Mucosa of rectum (tissue), 2 donors: ENCODE measurements around the gene NPBWR2.

Experiments used
- H3K27ac ChIP-seq, 2 donors: one replicate each; pipeline ENCODE4 v1.7.0; 2013; ENCODE audit warnings: inconsistent platforms in 2 of 2, low read depth in 2 of 2, low read length in 2 of 2
- H3K27me3 ChIP-seq, 2 donors: one replicate each; pipeline ENCODE4 v1.7.0; 2013; ENCODE audit warnings: low read length in 2 of 2; ENCODE audit not compliant: control insufficient read depth in 2 of 2, insufficient read depth in 2 of 2
- H3K36me3 ChIP-seq, 2 donors: one replicate each; pipeline ENCODE4 v1.7.0; 2013; ENCODE audit warnings: low read length in 2 of 2; ENCODE audit not compliant: control insufficient read depth in 2 of 2, insufficient read depth in 2 of 2
- H3K4me1 ChIP-seq, 2 donors: one replicate each; pipeline ENCODE4 v1.7.0; 2013; ENCODE audit warnings: low read length in 2 of 2, mild to moderate bottlenecking in 1 of 2; ENCODE audit not compliant: control insufficient read depth in 2 of 2, insufficient read depth in 2 of 2
- H3K4me3 ChIP-seq, 2 donors: one replicate each; pipeline ENCODE4 v1.7.0; 2013; ENCODE audit warnings: low read length in 2 of 2
- H3K9ac ChIP-seq, 2 donors: one replicate each; pipeline ENCODE4 v1.7.0; 2013; ENCODE audit warnings: low read length in 2 of 2, low read depth in 1 of 2, mild to moderate bottlenecking in 1 of 2
- H3K9me3 ChIP-seq, 2 donors: one replicate each; pipeline ENCODE4 v1.7.0; 2013; ENCODE audit warnings: low read length in 2 of 2; ENCODE audit not compliant: control insufficient read depth in 2 of 2
- donor health status: healthy.
- donor health status: Normal muscosa, but diverticular disease.

The NPBWR2 gene

DNA sequence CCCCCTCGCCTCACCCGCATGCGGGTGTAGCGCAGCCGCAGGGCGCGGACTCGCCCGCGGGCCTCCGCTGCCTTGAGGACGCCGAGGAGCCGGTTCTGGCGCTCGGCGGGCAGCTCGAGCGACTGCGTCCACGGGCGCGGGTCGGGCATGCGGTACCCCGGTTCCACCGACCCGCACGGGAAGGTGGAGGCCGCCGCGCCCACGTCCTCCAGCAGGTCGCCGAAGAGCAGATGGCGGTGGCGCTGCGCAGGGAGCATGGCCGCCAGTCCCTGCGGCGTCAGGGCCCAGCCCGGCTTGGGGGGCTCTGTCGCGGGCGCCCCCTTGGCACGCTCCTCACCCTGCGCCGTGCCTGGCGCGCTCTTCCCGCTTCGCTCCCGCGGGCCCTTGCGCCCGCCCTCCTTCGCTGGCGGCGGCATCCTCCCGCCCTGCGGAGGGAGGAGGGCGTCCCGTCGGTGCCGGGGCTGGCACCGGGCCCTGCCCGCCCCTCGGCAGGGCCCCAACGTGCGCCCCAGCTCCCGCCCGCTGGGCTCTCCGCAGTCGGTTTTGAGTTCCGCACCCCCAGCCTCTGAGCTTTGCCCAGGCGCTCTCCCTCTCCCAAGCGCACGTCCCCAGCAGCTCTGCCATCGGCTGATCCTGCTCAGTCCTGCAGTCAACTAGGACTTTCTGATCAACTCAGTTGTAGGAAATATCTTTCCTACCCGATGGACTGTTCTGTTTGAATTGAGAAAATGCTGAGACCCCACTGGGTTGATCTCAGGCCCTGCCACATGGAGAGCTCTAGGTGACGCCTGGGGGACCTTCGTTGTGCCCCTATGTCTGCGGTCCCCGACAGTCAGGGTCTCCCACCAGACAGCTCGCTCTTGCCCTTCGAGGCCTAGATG, 23.3 kb downstream of the NPBWR2 start, which contains the start of gene LKAAEAR1:
TSS of gene LKAAEAR1 (minus strand) at position 595 of the 881 bp plus-strand sequence. CDS start at position 416, 179 bp downstream.
- peak within 1 kb of the TSS; percentile 27 to 31 for H3K4me3 ChIP-seq
- H3K36me3 ChIP-seq = no peaks in the 10 kb centered on the region
- peaks cover 22 to 30% of the 10 kb centered on the region in 2 donors for H3K27me3 ChIP-seq
- H3K4me1 ChIP-seq = peaks cover 10 to 12% of the 10 kb centered on the region in 2 donors
- peak within 1 kb of the TSS in 1 of 2 donors; percentile 38 for H3K9ac ChIP-seq
- no peaks in the 10 kb centered on the region for H3K9me3 ChIP-seq
- H3K27ac ChIP-seq = no peak within 1 kb of the TSS

DNA sequence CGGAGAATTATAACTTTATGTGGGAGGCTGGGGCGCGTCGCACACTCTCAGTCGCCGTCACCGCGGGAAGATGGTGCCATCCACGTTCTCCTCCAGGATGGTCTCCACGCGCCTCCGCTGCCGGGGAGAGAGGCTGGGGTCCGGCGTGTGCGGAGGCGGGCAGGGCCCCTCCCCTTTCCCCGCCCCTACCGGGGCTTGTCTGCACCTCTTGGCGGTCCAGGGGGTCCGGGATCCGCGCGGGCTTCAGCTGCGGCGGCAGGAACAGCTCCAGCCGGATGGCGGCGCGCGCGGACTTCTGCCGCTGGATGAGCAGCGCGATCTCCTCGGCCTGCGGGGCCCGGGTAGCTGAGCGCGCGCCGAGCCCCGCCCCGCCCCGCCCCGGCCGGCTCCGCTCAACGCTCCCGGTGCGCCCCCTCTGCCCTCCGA, 24.0 kb downstream of the NPBWR2 start:
- peaks cover 22 to 30% of the 10 kb centered on the region in 2 donors for H3K27me3 ChIP-seq
- H3K4me1 ChIP-seq = peaks cover 16% of the 10 kb centered on the region in 2 donors
- H3K9ac ChIP-seq = no peak overlapping the region
- H3K36me3 ChIP-seq = no peaks in the 10 kb centered on the region
- peak overlapping the region; percentile 27 to 31 for H3K4me3 ChIP-seq
- no peak overlapping the region for H3K27ac ChIP-seq
- no peaks in the 10 kb centered on the region for H3K9me3 ChIP-seq

DNA sequence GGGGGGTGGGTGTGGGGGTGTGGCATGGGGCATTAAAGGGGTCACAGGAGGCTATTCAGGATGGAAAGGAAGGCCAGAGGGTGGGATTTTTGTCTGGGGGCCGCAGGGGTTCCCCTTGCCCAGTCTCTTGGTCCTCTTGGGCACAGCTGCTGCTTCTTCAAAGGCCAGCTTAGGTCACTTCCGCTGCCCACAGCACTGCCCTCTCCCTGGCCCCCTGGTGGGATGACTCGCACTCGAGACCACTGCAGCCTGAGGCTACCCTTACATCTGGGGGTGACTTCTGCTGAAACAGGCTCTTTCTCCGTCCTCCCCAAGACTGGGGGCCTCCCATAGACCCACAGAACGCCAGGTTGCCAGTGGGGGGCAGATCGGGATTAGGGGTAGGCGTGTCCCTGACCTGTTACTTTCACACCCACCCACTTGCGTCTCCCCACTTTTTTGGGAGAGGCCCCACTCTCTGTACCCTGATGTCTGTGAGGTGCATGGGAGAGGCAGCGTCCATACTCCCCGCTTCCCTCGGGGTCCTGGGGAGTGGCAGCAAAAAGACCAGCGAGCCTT, 24.5 kb downstream of the NPBWR2 start:
- H3K4me1 ChIP-seq = peaks cover 18 to 20% of the 10 kb centered on the region in 2 donors

DNA sequence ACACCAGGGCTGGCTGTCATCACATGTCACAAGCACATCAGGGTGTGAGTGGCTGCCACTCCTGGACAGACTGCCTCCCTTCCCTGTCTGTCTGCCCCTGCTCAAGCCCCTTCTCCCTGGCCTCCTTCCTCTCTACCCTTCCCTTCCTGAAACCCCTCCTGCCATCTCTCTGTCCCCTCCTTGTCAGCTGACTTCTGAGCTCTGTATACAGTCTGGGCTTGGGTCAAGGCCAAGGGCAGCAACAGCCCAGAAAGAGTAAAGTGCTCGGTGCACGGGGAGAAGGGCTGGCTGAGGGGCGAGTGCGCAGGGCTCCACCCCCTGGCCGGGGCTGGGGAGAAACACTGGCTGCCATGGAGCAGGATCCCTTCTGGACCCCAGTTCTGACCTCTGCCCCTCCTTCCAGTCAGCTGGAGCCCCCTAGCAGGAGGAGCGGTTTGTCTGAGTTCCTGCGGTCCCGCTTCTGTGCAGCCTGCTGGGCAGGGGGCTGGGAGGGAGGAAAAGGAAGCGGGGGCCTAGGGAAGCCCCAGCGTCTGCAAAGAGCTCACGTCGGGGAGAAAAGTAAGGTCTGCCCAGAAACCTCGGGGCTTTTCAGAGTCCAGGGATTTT, 25.1 kb downstream of the NPBWR2 start:
- Histone ChIP-seq H3K27me3 (peaks cover 22 to 30% of the 10 kb centered on the region in 2 donors), H3K4me3 (no peak overlapping the region), H3K27ac (no peak overlapping the region), H3K9me3 (no peaks in the 10 kb centered on the region), H3K9ac (no peak overlapping the region), H3K4me1 (peaks cover 20% of the 10 kb centered on the region in 2 donors), H3K36me3 (no peaks in the 10 kb centered on the region)

More for the DNA sequence above, 24.5 kb downstream of the NPBWR2 start:
- H3K27me3 ChIP-seq = peaks cover 22 to 30% of the 10 kb centered on the region in 2 donors
- H3K4me3 ChIP-seq = no peak overlapping the region
- H3K27ac ChIP-seq = no peak overlapping the region
- H3K36me3 ChIP-seq = no peaks in the 10 kb centered on the region
- no peak overlapping the region for H3K9ac ChIP-seq
- H3K9me3 ChIP-seq = no peaks in the 10 kb centered on the region

DNA sequence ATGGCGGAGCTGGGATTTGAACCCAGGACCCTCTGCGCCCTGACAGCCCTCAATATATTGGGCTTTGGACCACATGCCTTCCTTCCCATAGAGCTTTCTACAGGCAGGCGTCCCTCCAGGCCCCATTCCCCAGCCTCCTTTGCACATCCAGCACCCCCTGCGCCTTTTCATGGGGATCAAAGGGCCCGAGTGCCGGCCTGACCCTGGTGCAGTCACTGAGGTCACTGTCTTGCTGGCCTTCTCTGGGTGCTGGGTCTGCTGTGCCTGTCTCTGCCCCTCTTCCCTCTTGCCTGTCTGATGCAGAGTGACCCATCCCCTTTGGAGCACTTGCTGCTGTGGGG, 25.8 kb downstream of the NPBWR2 start:
- Histone ChIP-seq H3K27me3 (peaks cover 20 to 30% of the 10 kb centered on the region in 2 donors), H3K9ac (no peak overlapping the region), H3K27ac (no peak overlapping the region), H3K4me1 (peaks cover 20 to 21% of the 10 kb centered on the region in 2 donors), H3K36me3 (no peaks in the 10 kb centered on the region), H3K4me3 (no peak overlapping the region), H3K9me3 (no peaks in the 10 kb centered on the region)

DNA sequence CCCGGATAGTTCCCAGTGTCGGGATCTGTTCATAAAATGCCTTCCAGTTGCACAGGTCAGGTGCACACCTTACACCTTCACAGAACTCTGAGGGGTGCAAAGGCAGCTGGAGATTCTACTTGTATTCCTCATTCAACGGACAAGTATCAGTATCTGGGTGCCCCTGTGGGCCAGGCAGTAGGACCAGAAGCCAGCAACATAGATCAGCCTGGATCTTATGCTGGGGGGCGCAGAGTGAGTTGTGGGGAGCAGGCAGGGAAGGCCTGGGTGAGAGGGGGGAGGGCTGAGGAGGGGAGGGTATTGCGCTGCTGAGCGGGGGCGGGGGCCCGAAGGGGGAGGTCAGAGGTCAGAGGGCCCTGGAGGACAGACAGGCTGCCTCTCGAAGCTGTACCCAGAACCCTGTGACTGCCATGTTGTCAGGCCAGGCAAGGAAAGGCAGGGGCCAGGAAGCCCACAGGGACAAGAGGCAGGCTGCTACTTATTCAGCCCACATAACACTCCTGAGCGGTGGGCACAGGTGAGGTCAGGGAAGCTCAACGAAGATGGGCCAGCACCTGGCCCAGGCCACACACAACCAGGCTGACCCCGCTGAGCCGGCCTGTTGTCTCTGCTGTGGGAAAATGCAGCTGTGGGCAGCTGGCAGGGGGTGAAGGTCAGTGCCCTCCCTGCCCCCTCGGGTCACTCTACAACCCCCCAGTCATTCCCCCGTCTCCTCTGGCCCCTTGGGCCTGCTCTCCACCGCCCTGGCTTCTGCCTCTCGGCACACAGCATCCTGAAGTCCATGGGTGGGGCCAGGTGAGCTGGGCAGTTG, 26.3 kb downstream of the NPBWR2 start:
- Histone ChIP-seq H3K4me1 (peaks cover 20 to 21% of the 10 kb centered on the region in 2 donors), H3K9ac (no peak overlapping the region), H3K27ac (peak overlapping the region in 1 of 2 donors; percentile 71), H3K36me3 (no peaks in the 10 kb centered on the region), H3K4me3 (peak overlapping the region in 1 of 2 donors; percentile 54), H3K9me3 (no peaks in the 10 kb centered on the region), H3K27me3 (peaks cover 18 to 29% of the 10 kb centered on the region in 2 donors)

DNA sequence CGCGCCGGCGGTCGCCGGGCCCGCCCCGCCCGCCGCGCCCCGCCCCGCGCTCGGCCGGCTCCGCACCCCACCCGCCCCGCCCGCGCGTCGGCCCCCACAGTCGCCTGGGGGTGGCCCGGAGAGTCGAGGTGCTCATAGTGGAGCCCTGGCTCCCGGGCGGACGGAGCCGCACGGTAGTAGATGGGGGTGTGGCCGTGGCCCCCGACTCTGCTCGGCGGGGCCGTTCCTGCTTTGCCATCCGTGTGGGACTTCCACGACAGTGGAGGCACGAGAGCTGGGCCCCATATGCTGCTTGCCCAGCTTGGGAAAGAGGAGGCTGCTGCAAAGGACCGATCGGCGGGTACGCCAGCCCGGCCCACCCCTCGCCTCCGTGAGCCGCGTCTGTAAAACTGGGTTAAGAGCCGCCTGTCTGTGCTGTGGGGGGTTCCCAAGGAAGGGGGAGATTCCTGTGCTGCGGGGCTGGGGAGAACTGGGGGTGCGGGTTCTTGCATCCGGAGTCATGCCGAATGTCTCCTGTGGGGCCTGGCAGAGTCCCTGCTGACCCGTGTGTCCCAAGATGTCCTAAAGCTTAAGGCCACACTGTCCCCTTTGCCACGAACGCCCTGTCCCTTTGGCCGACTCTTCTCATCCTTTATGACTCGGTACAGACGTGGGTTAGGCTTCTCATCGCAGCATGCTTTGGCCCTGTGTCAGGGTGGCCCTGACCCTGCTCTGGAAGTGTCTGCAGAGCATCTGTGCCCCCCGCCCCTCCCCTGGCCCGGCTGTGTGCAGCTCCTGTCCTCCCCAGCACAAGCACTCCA, 27.2 kb downstream of the NPBWR2 start, which contains the start of gene OPRL1:
TSS of gene OPRL1 (plus strand) at position 70 of the 800 bp plus-strand sequence. CDS start 12,639 bp downstream, outside the sequence.
- Histone ChIP-seq H3K9me3 (no peaks in the 10 kb centered on the region), H3K27me3 (peaks cover 15 to 23% of the 10 kb centered on the region in 2 donors), H3K4me3 (peak within 1 kb of the TSS; percentile 64 to 70), H3K9ac (peak within 1 kb of the TSS; percentile 56 to 59), H3K36me3 (no peaks in the 10 kb centered on the region), H3K4me1 (peaks cover 20 to 21% of the 10 kb centered on the region in 2 donors), H3K27ac (peak within 1 kb of the TSS; percentile 63 to 79)

DNA sequence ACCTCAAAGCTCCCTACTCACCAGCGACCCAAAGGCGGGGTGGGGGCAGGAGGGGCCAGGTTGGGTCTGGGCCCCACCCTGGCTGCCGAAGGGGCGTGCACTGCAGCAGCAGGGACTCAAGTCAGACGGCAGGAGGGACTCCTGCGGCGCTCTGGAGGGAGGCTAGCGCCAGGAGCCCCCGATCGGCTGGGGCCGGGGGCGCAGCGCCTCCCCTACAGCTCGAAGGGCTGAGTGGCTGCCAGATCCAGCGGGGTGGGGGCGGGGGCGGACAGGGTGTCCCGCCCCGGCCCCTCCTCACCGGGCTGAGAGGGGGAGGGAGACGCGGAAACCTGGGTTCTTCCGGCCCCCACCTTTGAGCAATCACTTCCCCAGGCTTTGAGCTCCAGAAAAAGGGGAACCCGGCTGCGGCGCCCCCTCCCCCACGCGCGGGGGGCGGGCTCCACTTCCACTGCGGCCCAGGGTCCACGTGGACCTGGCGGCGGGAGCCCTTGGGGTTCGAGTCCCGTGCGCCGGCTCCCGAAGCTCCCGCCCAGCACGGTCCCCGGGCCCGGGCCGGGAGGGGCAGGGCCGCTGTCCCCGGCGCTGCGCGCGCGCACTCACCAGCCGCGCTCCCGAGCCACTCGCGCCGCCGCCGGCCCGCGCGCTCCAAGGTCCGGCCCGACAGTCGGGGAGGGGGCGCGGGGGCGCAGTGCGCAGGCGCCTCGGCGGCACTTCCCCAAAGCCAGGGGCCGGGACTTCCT, 27.9 kb downstream of the NPBWR2 start, which contains the start of gene RGS19:
TSS of gene RGS19 (minus strand) at position 246 of the 740 bp plus-strand sequence. CDS start 2,632 bp downstream, outside the sequence.
- H3K9me3 ChIP-seq = no peaks in the 10 kb centered on the region
- peaks cover 20 to 21% of the 10 kb centered on the region in 2 donors for H3K4me1 ChIP-seq
- peak within 1 kb of the TSS; percentile 56 to 59 for H3K9ac ChIP-seq
- peaks cover 13 to 15% of the 10 kb centered on the region in 2 donors for H3K27me3 ChIP-seq
- peak within 1 kb of the TSS; percentile 64 to 70 for H3K4me3 ChIP-seq
- peak within 1 kb of the TSS; percentile 63 to 79 for H3K27ac ChIP-seq
- H3K36me3 ChIP-seq = no peaks in the 10 kb centered on the region
